KMS-11 (cell line): ENCODE measurements around the gene CABYR.

Experiments used
- H2AFZ ChIP-seq: fragments of 200-600 bp; sonication (generic); 2 replicates; pipeline ENCODE4 v1.6.1; 2016; ENCODE audit warnings: antibody characterized with exemption, mixed run types, low read depth
- H3K27ac ChIP-seq: fragments of 200-600 bp; sonication (generic); 2 replicates; pipeline ENCODE4 v1.6.1; 2016; ENCODE audit warnings: mild to moderate bottlenecking, mixed run types
- H3K27me3 ChIP-seq: fragments of 200-600 bp; sonication (generic); 2 replicates; pipeline ENCODE4 v1.6.1; 2017; ENCODE audit warnings: mild to moderate bottlenecking, low read depth, mixed run types, moderate library complexity; ENCODE audit not compliant: insufficient read depth
- H3K36me3 ChIP-seq: fragments of 200-600 bp; sonication (generic); 2 replicates; pipeline ENCODE4 v1.6.1; 2017; ENCODE audit warnings: mild to moderate bottlenecking, mixed run types; ENCODE audit not compliant: insufficient read depth
- H3K4me1 ChIP-seq: fragments of 200-600 bp; sonication (generic); 2 replicates; pipeline ENCODE4 v1.6.1; 2016; ENCODE audit warnings: mild to moderate bottlenecking, low read depth, mixed run types; ENCODE audit not compliant: poor library complexity, severe bottlenecking
- H3K4me2 ChIP-seq: fragments of 200-600 bp; sonication (generic); 2 replicates; pipeline ENCODE4 v1.7.0; 2016; ENCODE audit warnings: mild to moderate bottlenecking, mixed run types
- H3K4me3 ChIP-seq: fragments of 200-600 bp; sonication (generic); IDR thresholded peaks from 2 replicates; pipeline ENCODE4 v1.6.1; 2017; ENCODE audit warnings: low read depth, low read length, mixed read lengths; ENCODE audit not compliant: insufficient read depth
- H3K79me2 ChIP-seq: fragments of 200-600 bp; sonication (generic); 2 replicates; pipeline ENCODE4 v1.6.1; 2016; ENCODE audit warnings: low read depth, mixed run types; ENCODE audit not compliant: insufficient read depth
- H3K9ac ChIP-seq: fragments of 200-600 bp; sonication (generic); 2 replicates; pipeline ENCODE4 v1.6.1; 2016; ENCODE audit warnings: mild to moderate bottlenecking, mixed run types
- H4K20me1 ChIP-seq: fragments of 200-600 bp; sonication (generic); 2 replicates; pipeline ENCODE4 v1.6.1; 2016; ENCODE audit warnings: mild to moderate bottlenecking, mixed run types; ENCODE audit not compliant: insufficient read depth
- CTCF ChIP-seq: fragments of 200-600 bp; sonication (generic); conservative IDR thresholded peaks from 2 replicates; pipeline ENCODE4 v1.6.1; 2017; ENCODE audit warnings: low read depth, mild to moderate bottlenecking, antibody characterized with exemption, low read length, moderate library complexity, mixed read lengths

CABYR gene

GRCh38 chr18:24189664-24190346 lies 50.9 kb downstream of the CABYR start:
- no peak for TF ChIP-seq CTCF
- H2AFZ ChIP-seq = no peak overlapping the region
- H3K9ac ChIP-seq = no peak overlapping the region
- no peaks in the 10 kb centered on the region for H4K20me1 ChIP-seq
- H3K27ac ChIP-seq = no peak overlapping the region
- no peak overlapping the region for H3K4me3 ChIP-seq
- H3K4me2 ChIP-seq = no peak overlapping the region; the same call in 1 of the 2 replicates
- peaks cover 30% of the 10 kb centered on the region for H3K4me1 ChIP-seq
- H3K27me3 ChIP-seq = no peaks in the 10 kb centered on the region
- no peaks in the 10 kb centered on the region for H3K36me3 ChIP-seq
- no peaks in the 10 kb centered on the region for H3K79me2 ChIP-seq

- no peak overlapping the region for H3K27ac ChIP-seq
- no peak overlapping the region for H3K9ac ChIP-seq
- no peak overlapping the region for H2AFZ ChIP-seq
- no peak for TF ChIP-seq CTCF
- H3K27me3 ChIP-seq = no peaks in the 10 kb centered on the region
- H3K4me1 ChIP-seq = peaks cover 38% of the 10 kb centered on the region
- H3K79me2 ChIP-seq = no peaks in the 10 kb centered on the region
- H3K4me3 ChIP-seq = no peak overlapping the region
- no peak overlapping the region for H3K4me2 ChIP-seq
- no peaks in the 10 kb centered on the region for H3K36me3 ChIP-seq
- H4K20me1 ChIP-seq = no peaks in the 10 kb centered on the region
Observed at GRCh38 chr18:24190590-24190989, 51.7 kb downstream of the CABYR start.

- no peak for TF ChIP-seq CTCF
- Histone ChIP-seq H3K27me3 (no peaks in the 10 kb centered on the region), H3K27ac (peak overlapping the region; percentile 54), H3K4me2 (peak overlapping the region; percentile 70), H3K79me2 (no peaks in the 10 kb centered on the region), H2AFZ (peak overlapping the region; percentile 20; the same call in 1 of the 2 replicates), H3K4me1 (peaks cover 50% of the 10 kb centered on the region), H4K20me1 (no peaks in the 10 kb centered on the region), H3K4me3 (no peak overlapping the region), H3K36me3 (no peaks in the 10 kb centered on the region), H3K9ac (peak overlapping the region; percentile 15; the same call in 1 of the 2 replicates)
Observed at GRCh38 chr18:24195296-24196053, 56.6 kb downstream of the CABYR start.

- Histone ChIP-seq H3K36me3 (no peaks in the 10 kb centered on the region), H3K4me3 (no peak overlapping the region), H2AFZ (no peak overlapping the region), H3K27ac (no peak overlapping the region; the same call in 1 of the 2 replicates), H3K4me2 (peak overlapping the region; percentile 70; the same call in 1 of the 2 replicates), H3K4me1 (peaks cover 50% of the 10 kb centered on the region), H3K79me2 (no peaks in the 10 kb centered on the region), H4K20me1 (no peaks in the 10 kb centered on the region), H3K27me3 (no peaks in the 10 kb centered on the region), H3K9ac (no peak overlapping the region)
- TF ChIP-seq CTCF = no peak
Observed at GRCh38 chr18:24196764-24197163, 57.9 kb downstream of the CABYR start.
